ENCODE measurements around the gene NUDC.

DNA sequence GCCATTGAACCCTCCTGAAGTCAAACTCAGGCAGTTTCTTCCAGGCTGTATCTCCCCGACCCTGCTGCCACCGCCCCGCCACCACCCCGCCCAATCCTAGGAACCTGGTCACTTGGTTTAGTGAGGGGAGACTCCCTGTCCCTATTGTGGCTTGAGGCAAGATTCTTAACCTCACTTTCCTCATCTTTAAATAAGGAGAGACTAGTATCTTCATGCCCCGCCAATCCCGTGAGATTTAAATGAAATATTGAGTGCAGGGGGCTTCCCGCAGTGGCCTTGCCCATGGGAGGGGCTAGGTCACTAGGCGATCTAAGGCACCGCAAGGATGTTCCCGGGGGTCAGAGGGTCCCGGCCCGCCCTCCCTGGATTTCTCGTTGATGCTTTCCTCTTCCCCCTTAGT, 37.7 kb downstream of the NUDC start:
- no peak for TF ChIP-seq POLR2A (IDR thresholded peaks at IDR 0.05)
- TF ChIP-seq CTCF (IDR thresholded peaks at IDR 0.05), result no peak

All from adrenal gland (tissue), 5 donors.